GM12864 (cell line): ENCODE results near the gene WDFY3.

Experiments
- DNase-seq: peaks from one replicate; pipeline ENCODE4 v3.0.0-alpha.2; 2011; ENCODE audit warnings: low read depth
- H3K4me3 ChIP-seq: 2 replicates; pipeline ENCODE4 v1.5.1; 2011; ENCODE audit warnings: mild to moderate bottlenecking, low read depth, low read length, control low read depth
- CTCF ChIP-seq: IDR thresholded peaks from 2 replicates; pipeline ENCODE4 v1.5.1; 2011; ENCODE audit warnings: low read depth, mild to moderate bottlenecking, moderate library complexity, low read length, control low read depth, inconsistent platforms; ENCODE audit errors: missing control alignments

The WDFY3 gene

GRCh38 chr4:84767168-84767567 lies 199.3 kb downstream of the WDFY3 start:
- H3K4me3 ChIP-seq: no peak overlapping the region
- TF ChIP-seq CTCF: no peak
- no peak for DNase-seq

DNA sequence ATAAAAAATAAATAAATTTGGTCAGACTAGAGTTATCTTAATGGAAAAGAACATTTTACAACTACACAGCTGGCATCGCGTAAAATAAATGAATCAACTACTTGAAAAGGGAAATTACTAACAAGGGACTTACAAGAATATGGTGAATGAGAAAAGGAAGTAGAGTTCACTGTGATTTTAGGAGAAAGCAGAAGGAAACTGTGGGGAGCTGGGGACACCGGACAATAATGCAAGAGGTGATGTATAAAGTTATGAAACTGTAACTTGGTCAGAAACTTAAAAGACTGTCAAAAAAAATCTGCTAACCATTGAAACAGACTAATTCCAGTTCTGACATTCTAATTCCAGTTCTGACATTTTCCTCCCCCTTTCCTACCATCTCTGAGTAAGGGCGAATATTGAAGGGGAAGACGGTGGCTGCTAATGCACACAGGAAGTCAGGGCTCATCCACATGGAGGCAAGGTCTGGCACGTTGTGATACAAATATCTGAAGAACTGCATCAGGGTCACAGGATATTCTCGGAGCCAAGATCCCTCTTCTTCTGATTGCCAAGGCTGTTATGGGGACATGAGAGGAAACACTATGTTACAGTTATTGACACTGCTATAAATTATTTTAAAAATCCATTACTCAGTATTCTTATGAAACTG lies 213.0 kb downstream of the WDFY3 start:
- no peak overlapping the region for H3K4me3 ChIP-seq
- no peak for TF ChIP-seq CTCF
- no peak for DNase-seq

DNA sequence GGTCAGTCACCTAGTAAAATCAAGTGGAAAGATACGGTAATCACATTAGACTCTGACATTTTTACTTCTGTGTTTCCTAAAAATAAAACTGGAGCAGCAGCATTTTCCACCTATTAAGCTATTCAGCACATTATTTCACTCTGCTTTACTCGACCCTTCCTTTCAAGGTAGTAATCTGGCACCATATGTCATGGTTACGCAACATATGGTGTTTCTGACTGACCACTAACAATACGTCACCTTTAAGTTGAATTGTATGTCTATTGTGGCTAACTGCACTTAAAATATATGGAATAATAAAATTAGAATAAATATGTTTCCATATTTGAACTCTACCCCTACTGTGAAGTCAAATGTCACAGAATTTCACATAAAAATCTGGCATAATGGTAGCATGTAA lies 214.8 kb downstream of the WDFY3 start:
- no peak for DNase-seq
- TF ChIP-seq CTCF: no peak
- no peak overlapping the region for H3K4me3 ChIP-seq

DNA sequence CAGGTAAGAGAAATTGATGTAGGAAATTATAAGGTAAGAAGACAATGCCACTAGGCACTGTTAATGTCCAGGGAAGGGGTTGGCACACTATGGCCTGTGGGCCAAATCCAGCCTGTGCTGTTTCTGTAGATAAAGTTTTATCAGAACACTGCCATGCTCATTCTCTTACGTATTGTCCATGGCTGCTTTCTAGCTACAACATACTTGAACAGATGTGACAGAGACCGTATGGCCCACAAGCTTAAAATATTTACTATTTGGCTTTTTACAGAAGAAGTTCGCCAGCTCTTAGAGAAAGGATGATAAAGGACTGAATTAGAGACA lies 215.6 kb downstream of the WDFY3 start:
- no peak overlapping the region for H3K4me3 ChIP-seq
- no peak for DNase-seq
- no peak for TF ChIP-seq CTCF

- DNase-seq: peak; percentile 5
- TF ChIP-seq CTCF: peak; percentile 61
- H3K4me3 ChIP-seq: no peak overlapping the region
These were observed 216.1 kb downstream of the WDFY3 start for GRCh38 chr4:84750260-84750959.

DNA sequence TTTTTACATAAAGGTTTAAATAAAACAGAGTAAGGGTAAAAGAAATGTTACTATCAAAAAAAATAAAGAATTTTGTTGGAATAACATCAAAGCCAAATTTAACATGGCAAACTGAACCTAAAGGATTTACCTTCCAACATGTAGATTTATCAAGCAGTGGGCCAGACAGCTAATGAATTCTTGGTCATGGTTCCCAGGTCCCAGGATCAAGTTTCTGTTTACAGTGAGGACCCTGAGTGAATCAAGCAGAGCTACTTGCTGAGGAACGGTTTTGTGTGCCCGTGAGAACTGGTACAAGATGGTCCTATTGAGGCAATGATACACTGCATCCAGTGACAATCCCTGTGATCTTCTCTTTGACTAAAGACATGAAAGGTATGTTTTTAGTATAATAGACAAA lies 226.4 kb downstream of the WDFY3 start:
- DNase-seq: no peak
- TF ChIP-seq CTCF: no peak
- H3K4me3 ChIP-seq: no peak overlapping the region

DNA sequence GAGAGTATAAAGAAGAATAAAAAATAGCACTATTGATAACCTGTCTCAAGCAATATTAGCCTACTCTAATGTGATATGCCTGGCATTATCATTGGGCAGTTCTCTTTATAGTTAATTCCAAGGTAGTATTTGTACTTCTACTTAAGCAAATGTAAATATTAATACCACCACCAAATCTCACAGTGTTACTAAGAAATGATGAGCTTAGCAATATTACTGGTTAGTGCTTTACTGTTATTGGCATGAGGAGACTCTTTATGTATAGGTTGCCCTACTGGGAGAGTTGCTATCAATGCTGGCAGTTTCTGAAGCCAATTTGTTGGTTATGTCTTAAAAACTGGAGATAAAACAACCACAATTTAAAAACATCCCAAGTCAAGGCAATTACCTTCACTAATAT lies 227.9 kb downstream of the WDFY3 start:
- DNase-seq: no peak
- no peak overlapping the region for H3K4me3 ChIP-seq
- no peak for TF ChIP-seq CTCF
